ENCODE measurements around the gene ASPDH. TPM values are rescaled to one million over a fixed set of nuclear protein-coding genes. Genes with fewer than 3 reads are reported as not detected.

The ASPDH gene
- total RNA-seq, 4 donors from 2014 or later, result not detected

DNA sequence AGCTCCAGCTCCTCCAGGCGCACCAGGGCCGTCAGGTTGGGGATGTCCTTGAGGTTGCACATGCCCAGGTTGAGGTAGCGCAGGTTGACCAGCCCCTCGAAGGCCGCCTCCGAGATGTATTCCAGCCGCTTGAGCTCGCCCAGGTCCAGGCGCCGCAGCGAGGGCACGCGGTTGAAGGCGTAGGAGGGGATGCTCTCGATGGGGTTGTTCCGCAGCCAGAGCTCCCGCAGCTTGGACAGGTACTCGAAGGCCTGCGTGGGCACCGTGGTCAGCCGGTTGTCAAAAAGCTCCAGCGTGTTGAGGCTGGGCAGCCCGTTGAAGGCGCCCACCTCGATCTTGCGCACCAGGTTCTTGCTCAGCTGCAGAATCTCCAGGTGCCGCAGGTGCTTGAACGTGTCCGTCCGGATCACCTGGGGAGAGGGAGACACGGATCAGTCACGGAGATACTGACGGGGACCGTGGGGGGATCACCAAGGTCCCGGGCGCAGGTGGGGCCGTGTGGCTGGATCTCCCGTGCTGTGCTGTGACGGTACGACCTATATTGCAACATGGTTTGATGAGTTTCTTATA, 5.4 kb upstream of the ASPDH start:
- Histone ChIP-seq H3K9me3 (no peaks in the 10 kb centered on the region), H3K4me3 (no peak overlapping the region), H3K27me3 (peaks cover 30% of the 10 kb centered on the region), H3K4me1 (no peaks in the 10 kb centered on the region), H3K36me3 (peaks cover 0 to 18% of the 10 kb centered on the region in 2 donors), H3K27ac (no peak overlapping the region)
- TF ChIP-seq POLR2AphosphoS5 (IDR thresholded peaks at IDR 0.05), result no peak
- TF ChIP-seq POLR2A (IDR thresholded peaks at IDR 0.05), result no peak
- TF ChIP-seq, protein P1, sequence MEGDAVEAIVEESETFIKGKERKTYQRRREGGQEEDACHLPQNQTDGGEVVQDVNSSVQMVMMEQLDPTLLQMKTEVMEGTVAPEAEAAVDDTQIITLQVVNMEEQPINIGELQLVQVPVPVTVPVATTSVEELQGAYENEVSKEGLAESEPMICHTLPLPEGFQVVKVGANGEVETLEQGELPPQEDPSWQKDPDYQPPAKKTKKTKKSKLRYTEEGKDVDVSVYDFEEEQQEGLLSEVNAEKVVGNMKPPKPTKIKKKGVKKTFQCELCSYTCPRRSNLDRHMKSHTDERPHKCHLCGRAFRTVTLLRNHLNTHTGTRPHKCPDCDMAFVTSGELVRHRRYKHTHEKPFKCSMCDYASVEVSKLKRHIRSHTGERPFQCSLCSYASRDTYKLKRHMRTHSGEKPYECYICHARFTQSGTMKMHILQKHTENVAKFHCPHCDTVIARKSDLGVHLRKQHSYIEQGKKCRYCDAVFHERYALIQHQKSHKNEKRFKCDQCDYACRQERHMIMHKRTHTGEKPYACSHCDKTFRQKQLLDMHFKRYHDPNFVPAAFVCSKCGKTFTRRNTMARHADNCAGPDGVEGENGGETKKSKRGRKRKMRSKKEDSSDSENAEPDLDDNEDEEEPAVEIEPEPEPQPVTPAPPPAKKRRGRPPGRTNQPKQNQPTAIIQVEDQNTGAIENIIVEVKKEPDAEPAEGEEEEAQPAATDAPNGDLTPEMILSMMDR (IDR thresholded peaks at IDR 0.05), result no peak
- TF ChIP-seq EP300 (IDR thresholded peaks at IDR 0.05), result no peak
- 90% methylated on average over 4 of the region's 40 CpGs; no CpG with 5 or more reads in 1 of the 2 donors for WGBS, 2 donors (ENCODE audit: low coverage in 1 of 2)
- no peak for ATAC-seq

DNA sequence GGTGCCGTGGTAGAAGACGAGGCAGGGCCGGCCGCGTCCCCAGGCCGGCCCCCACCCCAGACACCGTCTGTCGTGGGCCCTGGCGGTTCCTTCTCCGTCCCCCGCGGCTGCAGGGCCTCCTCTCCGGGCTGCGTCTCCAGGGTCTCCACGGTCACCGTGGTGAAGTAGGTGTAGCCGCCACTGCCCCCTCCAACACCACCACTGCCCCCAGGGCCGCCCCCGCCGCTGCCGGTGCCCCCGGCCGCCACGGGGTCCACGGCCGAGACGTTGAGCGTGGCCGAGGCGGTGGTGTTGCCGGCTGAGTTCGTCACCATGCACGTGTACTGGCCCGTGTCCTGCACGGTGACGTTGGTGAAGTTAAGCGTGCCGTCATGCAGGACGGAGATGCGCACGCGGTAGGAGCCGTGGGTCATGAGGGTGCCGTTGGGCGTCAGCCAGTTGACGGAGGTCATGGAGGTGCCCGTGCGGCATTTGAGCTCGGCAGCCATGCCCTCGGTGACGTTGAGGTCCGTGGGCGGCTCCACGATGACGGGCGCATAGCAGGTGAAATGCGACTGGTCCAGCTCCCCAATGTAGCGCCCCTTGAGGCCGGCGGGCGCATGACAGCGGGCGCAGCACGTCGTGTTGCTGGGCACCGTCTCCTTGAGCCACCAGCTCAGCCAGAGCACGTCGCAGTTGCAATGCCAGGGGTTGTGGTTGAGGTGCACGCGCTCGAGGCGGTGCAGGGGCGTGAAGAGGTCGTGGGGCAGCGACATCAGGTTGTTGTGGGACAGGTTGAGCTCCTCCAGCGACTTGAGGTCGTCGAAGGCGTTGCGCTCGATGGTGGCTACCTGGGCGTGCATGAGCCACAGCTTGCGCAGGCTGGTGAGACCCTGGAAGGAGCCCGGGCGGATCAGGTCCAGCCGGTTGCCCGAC, 4.6 kb upstream of the ASPDH start:
- Histone ChIP-seq H3K9me3 (no peaks in the 10 kb centered on the region), H3K27ac (no peak overlapping the region), H3K36me3 (peaks cover 0 to 18% of the 10 kb centered on the region in 2 donors), H3K27me3 (peaks cover 30% of the 10 kb centered on the region), H3K4me3 (no peak overlapping the region), H3K4me1 (no peaks in the 10 kb centered on the region)
- no peak for ATAC-seq
- TF ChIP-seq POLR2A (IDR thresholded peaks at IDR 0.05), result no peak
- WGBS, 2 donors (ENCODE audit: low coverage in 1 of 2), result no CpG with 5 or more reads among the region's 87 CpGs

DNA sequence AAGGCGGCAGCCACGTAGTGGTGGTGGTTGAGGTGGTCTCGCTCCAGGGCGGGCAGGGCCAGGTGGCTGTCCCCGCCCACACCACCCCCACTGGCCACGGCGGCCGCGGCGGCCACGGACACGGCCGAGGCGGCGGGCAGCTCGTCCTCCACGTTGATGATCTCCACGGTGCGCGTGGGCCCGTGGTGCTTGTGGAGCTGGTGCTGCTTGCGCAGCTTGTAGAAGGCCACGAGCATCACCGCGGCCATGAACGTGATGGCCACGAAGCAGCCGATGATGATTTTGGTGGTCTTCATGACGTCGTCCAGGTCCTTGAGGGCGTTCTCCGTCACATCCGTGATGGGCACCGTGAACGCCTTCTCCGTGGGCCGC, 4.0 kb upstream of the ASPDH start:
- ATAC-seq, result no peak
- no peaks in the 10 kb centered on the region for H3K9me3 ChIP-seq
- WGBS, 2 donors (ENCODE audit: low coverage in 1 of 2), result no CpG with 5 or more reads among the region's 37 CpGs

DNA sequence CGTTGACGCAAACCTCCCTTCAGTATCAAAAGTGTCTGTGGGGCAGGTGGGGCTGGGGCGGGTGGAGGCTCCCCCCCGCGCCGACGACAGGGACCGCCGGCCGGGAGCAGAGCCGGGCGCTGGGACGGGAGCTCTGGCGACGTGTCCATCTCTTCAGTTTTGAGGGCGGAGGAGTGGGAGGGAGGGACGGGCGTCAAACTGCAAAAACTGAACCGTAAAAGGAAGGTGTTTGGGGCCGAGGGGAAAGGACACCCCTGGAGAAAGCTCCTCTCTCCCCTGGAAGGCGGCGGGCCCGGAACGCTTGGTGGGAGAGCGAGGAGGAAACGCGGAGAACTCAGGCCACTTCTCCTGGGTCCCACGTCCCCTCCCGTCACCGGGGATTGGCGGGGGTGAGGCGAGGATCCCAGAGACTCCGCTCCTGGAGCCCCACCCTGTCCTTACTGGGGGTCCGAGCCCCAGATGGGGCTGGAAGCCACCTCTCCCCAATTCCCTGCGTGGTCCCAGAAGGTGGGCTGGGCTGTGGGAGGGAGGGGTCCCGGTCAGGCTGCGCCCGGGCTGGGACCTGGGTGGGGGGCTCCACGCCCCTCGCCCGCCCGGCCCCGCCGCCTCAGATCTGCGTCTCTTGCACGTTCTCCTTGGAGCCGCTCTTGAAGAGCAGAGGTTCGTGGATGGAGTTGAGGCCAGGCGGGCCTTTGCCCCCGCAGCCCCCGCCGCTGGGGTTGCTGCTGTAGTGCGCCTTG, 3.4 kb upstream of the ASPDH start:
- Histone ChIP-seq H3K27me3 (peaks cover 30% of the 10 kb centered on the region), H3K9me3 (no peaks in the 10 kb centered on the region), H3K27ac (no peak overlapping the region), H3K36me3 (peaks cover 0 to 18% of the 10 kb centered on the region in 2 donors), H3K4me1 (no peaks in the 10 kb centered on the region), H3K4me3 (no peak overlapping the region)
- no peak for ATAC-seq
- TF ChIP-seq EP300 (IDR thresholded peaks at IDR 0.05) (no peak), POLR2A (IDR thresholded peaks at IDR 0.05) (no peak), POLR2AphosphoS5 (IDR thresholded peaks at IDR 0.05) (no peak)
- TF ChIP-seq, protein P1 (IDR thresholded peaks at IDR 0.05), result no peak
- 59% methylated on average over 13 of the region's 53 CpGs; no CpG with 5 or more reads in 1 of the 2 donors for WGBS, 2 donors (ENCODE audit: low coverage in 1 of 2)

More for the DNA sequence above, 4.0 kb upstream of the ASPDH start:
- H3K36me3 ChIP-seq, result peaks cover 0 to 18% of the 10 kb centered on the region in 2 donors
- H3K4me3 ChIP-seq, result no peak overlapping the region
- H3K27ac ChIP-seq, result no peak overlapping the region
- H3K27me3 ChIP-seq, result peaks cover 30% of the 10 kb centered on the region
- no peaks in the 10 kb centered on the region for H3K4me1 ChIP-seq
- TF ChIP-seq EP300 (IDR thresholded peaks at IDR 0.05) (no peak), POLR2AphosphoS5 (IDR thresholded peaks at IDR 0.05) (no peak), POLR2A (IDR thresholded peaks at IDR 0.05) (no peak)
- TF ChIP-seq, protein P1 (IDR thresholded peaks at IDR 0.05), result no peak

DNA sequence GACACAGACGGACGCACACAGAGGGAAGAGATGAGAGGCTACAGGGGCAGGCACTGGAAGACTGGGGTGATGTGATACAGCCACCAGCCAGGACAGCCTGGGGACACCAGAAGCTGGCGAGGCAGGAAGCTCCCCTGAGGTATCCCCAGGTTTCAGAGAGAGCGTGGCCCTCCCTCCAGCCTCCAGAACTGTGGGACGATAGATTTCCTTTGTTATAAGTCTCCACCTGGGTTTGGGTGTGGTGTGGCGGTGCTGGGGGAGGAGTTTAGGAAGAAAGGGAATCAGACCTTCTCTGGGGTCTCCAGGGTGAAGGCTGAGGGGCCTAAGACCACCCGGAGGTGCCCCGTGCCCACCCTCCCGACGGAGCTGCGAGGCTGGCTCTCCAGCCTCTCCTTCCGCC, 2.7 kb upstream of the ASPDH start:
- no peak overlapping the region for H3K27ac ChIP-seq
- TF ChIP-seq, protein P1 (IDR thresholded peaks at IDR 0.05), result no peak
- TF ChIP-seq POLR2A (IDR thresholded peaks at IDR 0.05) (no peak), EP300 (IDR thresholded peaks at IDR 0.05) (no peak), POLR2AphosphoS5 (IDR thresholded peaks at IDR 0.05) (no peak)
- H3K9me3 ChIP-seq, result no peaks in the 10 kb centered on the region
- WGBS, 2 donors (ENCODE audit: low coverage in 1 of 2), result 45 to 62% methylated on average over 4 to 9 of the region's 12 CpGs
- H3K36me3 ChIP-seq, result peaks cover 0 to 18% of the 10 kb centered on the region in 2 donors
- H3K27me3 ChIP-seq, result peaks cover 30% of the 10 kb centered on the region
- no peak for ATAC-seq
- H3K4me3 ChIP-seq, result no peak overlapping the region
- H3K4me1 ChIP-seq, result peaks cover 0 to 6% (median 0%) of the 10 kb centered on the region in 3 donors

Data from gastroesophageal sphincter (tissue), 4 donors.